Measurements from ENCODE around the gene ANTXR2. TPM values are rescaled to one million over a fixed set of nuclear protein-coding genes. Genes with fewer than 3 reads are reported as not detected.

The ANTXR2 gene
- 380 and 915 TPM in 2 replicates for total RNA-seq

DNA sequence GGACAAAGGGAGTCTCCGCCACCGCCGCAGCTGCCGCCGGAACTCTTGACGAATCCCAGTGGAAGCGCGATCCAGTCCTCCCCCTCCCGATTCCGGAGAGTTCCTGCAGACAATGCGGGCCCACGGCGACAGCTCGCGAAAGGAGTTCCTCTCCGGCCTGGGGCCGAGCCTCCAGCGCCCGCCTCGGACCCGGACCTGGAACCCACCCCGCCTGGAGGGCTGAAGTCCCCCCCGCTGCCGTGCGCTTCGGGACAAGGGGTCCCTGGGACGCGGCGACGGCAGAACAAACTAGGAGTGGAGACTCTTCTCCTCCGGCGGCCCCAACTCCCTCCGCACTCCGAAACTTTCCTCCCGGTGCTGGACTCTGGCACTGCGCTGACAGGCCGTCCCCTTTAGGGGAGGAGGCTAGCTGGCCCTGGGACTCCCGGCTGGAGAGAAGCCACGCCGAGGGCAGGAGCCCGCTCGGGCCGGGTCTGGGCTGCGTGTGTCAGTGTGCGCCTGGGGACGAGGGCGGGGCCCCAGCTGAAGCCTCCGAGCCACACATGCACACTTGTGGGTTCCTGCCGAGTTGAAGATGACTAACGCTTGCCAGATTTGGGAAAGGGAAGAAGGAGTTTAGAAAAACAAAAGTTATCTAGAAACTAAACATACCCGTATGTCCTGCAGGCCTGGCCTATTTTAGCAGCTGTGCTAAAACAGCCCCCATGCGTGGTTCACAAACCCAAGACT is at the start of gene ANTXR2:
ANTXR2 (minus strand) TSS at position 486 of the 729 bp plus-strand sequence. CDS start 669 bp downstream, outside the sequence.

Other genes with a start within 250 kb of the ANTXR2 start
- 11.9 and 40.7 TPM in 2 replicates for gene PRDM8, start 124.3 kb upstream of the ANTXR2 start, total RNA-seq
- 3.9 and 33.6 TPM in 2 replicates for gene FGF5, start 193.4 kb upstream of the ANTXR2 start, total RNA-seq